Measurements from ENCODE around the gene CHURC1.

- TF ChIP-seq EZH2 (IDR thresholded peaks at IDR 0.05; ENCODE audit: borderline replicate concordance) (no peak), CTCF (IDR thresholded peaks at IDR 0.05; ENCODE audit: poor library complexity) (no peak)
Measured at GRCh38 chr14:64865992-64866391, 48.3 kb upstream of the CHURC1 start.
